ENCODE results near the gene CFAP74. TPM values are rescaled to one million over a fixed set of nuclear protein-coding genes. Genes with fewer than 3 reads are reported as not detected.

The CFAP74 gene
- total RNA-seq, 2 experiments from 2014 or later: 0.31 to 0.46 TPM

DNA sequence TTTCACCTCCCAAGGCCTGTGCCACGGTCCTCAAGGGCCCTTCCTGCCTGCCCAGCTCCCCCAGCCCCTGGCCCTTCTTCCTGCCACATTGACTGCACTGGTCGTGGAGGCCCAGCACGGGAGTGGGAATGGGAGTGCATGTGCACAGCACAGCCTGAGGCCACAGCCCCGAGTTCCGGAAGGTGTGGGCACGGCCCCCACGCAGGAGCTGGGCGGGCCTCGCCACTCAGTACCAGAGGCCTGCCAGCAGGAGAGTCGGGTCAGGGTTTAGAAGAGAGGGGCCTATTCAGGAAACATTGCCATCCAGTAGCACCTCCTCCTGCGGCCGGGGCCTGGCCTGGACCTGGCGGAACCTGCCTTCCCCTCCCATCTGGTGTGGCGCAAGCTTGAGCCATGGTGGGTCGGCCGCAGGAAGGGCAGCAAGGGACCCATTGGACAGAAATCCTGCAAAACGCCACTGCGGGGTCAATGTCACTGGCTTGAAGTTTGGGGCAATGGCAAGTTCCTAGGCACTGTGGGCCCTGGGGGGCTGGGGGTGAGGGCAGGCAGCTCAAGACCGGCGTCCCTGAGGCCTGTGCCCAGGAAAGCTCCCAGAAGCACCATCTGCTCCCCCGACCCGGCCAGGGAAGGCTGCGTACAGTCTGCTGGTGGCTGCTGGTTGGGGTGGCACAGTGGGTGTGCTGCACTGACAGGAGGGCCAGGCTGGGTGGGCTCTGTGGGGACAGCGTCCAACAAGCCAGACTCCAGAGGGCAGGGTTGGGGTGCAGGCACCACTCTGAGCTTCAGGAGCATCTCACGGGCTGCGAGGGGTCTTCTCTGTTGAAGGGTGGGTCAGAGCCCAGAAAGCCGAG, 82.8 kb downstream of the CFAP74 start:
- DNase-seq: no peak
- Mint-ChIP-seq H3K27me3 (no peaks in the 10 kb centered on the region), H3K36me3 (no peaks in the 10 kb centered on the region), H3K4me1 (peaks cover 3% of the 10 kb centered on the region), H3K4me3 (no peak overlapping the region), H3K27ac (no peak overlapping the region), H3K9me3 (no peaks in the 10 kb centered on the region)

DNA sequence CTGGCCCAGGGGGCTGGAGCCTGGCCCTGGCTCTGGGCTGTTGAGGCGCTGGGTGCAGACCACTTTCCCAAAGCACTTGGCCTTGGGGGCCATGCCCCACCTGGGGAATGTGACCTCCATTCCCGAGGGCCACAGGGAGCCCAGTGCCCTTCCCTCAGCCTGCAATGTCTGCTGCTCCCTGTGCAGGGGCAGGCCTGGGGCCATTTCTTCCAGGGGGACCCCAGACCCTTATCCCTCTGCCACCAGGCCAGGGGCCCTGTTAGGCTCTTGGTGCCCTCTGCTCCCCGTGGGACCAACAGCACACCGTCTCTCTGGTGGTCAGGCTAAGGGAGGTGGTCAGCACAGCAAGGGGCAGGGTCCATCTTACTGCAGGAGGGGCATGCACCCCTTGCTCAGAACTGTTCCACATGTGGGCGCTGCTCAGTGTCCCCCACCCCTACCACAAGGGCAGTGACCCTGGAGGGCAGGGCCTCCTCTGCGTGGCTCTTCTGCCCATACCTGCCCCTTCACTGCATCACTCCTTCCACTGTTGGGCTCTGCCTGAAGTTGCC, 83.5 kb downstream of the CFAP74 start:
- Mint-ChIP-seq H3K4me3 (no peak overlapping the region), H3K27ac (no peak overlapping the region), H3K9me3 (no peaks in the 10 kb centered on the region), H3K4me1 (peaks cover 3% of the 10 kb centered on the region), H3K36me3 (no peaks in the 10 kb centered on the region), H3K27me3 (no peaks in the 10 kb centered on the region)
- no peak for DNase-seq

DNA sequence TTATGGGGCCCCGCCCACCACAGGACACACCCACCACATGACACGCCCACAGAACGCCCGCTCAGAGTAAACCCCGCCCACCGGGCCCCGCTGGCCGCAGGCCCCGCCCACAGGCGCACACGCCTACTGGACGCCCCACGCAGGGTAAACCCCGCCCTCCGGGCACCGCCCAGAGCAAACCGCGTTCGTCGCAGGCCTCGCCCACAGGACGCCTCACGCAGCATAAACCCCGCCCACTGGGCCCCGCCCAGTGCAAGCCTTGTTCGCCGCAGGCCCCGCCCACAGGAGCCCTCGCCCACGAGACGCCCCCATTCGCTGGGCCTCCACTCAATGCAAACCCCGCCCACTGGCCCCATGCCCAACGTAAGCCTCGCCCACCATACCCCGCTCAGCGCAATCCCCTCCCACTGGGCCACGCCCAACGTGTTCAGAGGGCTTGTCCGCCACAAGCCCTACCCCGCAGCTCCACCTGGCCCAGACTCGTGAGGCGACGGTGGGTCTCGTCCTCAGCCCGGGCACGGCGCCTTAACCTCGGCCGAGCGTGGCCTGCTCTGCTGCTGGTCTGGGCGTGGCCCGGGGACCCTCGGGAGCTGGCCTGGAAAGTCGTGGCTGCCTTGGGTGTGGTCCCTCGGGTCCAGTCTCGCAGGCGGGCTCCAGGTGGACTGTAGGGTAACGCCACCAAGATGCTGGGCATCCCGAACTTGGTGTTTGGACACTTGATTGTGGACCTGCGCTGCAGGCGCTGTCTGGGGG, 84.1 kb downstream of the CFAP74 start:
- Mint-ChIP-seq H3K27me3 (no peaks in the 10 kb centered on the region), H3K27ac (no peak overlapping the region), H3K9me3 (no peaks in the 10 kb centered on the region), H3K4me1 (peaks cover 3% of the 10 kb centered on the region), H3K36me3 (no peaks in the 10 kb centered on the region), H3K4me3 (peak overlapping the region; percentile 55)
- DNase-seq: peak; percentile 99

DNA sequence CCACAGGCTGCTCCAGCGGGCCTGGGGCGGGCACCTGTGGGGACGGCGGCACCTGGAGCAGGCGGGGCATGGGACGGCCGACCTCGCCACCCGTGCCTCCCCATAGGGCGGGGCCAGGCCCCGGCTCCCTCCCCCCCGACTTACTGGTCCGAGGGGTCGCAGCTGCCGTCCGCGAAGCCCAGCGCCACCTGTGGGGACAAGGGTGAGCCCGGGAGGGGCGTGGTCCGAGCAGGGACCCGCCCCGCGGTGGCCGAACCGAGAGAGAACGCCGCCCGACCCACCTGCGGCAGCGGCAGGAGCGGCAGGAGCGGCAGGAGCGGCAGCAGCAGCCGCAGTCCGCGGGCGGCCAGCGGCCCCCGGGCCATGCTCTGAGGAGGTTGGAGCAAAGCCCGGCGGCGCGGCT, 84.7 kb downstream of the CFAP74 start, which contains the start of gene TMEM52:
TMEM52 (minus strand) TSS at position 379 of the 403 bp plus-strand sequence; CDS start at position 365, 14 bp downstream.
- Mint-ChIP-seq H3K9me3 (no peaks in the 10 kb centered on the region), H3K27me3 (no peaks in the 10 kb centered on the region), H3K4me3 (peak within 1 kb of the TSS; percentile 55), H3K4me1 (peaks cover 3% of the 10 kb centered on the region), H3K27ac (no peak within 1 kb of the TSS), H3K36me3 (no peaks in the 10 kb centered on the region)
- no peak for DNase-seq

DNA sequence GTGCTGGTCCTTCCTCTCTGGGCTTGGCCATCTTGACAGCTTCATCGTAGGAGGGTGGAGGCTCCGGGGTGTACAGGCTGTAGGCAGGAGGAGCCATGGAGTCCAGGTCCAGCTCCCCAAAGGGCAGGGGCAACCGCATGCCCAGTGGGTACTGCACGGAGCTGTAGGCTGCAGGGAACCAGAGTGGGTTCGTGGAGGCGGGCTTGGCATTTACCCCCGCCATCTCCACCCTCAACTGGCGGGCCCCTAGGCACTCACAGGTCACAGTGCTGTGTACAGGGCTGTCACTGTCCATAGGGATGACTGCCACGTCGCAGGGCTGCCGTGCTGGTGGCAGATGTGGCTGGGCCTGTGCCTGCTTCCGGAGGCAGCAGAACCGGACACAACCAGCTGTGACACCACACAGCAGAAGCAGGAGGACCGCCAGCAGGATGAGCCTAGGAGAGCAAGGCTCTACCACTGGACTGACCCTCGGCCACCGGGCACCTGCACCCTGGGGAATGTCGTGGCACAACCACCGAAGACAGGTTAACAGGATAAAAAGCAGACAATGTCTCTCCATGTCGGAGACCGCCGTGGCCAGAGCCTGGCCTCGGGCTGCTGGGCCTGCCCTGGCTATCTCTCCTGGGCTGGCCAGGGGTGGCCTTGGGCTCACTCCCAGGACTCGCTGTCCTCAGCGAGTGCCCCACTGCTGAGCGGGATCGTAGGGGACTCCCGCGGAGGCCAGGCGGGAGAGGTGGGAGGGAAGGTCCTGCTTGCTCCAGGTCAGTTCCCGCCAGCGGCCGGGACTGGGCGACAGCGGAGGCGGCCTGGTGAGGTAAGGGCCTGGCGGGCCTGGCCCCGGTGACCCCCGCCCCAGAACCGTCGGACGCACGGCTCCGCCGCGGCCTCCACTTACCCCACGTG, 85.3 kb downstream of the CFAP74 start:
- no peaks in the 10 kb centered on the region for H3K27me3 Mint-ChIP-seq
- no peaks in the 10 kb centered on the region for H3K9me3 Mint-ChIP-seq
- H3K4me1 Mint-ChIP-seq: peaks cover 3% of the 10 kb centered on the region
- no peaks in the 10 kb centered on the region for H3K36me3 Mint-ChIP-seq
- peak overlapping the region; percentile 32 for H3K4me3 Mint-ChIP-seq
- no peak for DNase-seq
- H3K27ac Mint-ChIP-seq: no peak overlapping the region

- Mint-ChIP-seq H3K27me3 (no peaks in the 10 kb centered on the region), H3K4me3 (no peak overlapping the region), H3K27ac (no peak overlapping the region), H3K4me1 (peaks cover 3% of the 10 kb centered on the region), H3K36me3 (no peaks in the 10 kb centered on the region), H3K9me3 (no peaks in the 10 kb centered on the region)
- DNase-seq: no peak
These were observed 86.1 kb downstream of the CFAP74 start for GRCh38 chr1:1917304-1917976.

DNA sequence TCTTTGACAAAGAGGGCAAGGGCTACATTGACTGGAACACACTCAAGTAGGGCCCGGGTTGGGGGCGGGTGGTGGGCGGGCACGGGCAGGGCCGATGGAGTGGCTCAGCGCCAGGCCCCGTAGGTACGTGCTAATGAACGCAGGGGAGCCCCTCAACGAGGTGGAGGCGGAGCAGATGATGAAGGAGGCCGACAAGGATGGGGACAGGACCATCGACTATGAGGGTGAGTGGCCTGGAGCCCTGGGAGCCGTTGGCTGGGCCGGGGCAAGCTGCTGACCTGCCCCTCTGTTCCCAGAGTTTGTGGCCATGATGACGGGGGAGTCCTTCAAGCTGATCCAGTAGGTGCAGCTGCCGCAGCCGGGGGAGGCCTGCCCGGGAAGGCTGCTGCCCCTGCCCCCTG, 86.7 kb downstream of the CFAP74 start:
- DNase-seq: no peak
- H3K27me3 Mint-ChIP-seq: no peaks in the 10 kb centered on the region
- no peaks in the 10 kb centered on the region for H3K9me3 Mint-ChIP-seq
- H3K36me3 Mint-ChIP-seq: no peaks in the 10 kb centered on the region
- no peak overlapping the region for H3K27ac Mint-ChIP-seq
- H3K4me3 Mint-ChIP-seq: no peak overlapping the region
- peaks cover 3% of the 10 kb centered on the region for H3K4me1 Mint-ChIP-seq

- Mint-ChIP-seq H3K27me3 (no peaks in the 10 kb centered on the region), H3K36me3 (no peaks in the 10 kb centered on the region), H3K4me3 (peak overlapping the region; percentile 45), H3K9me3 (no peaks in the 10 kb centered on the region), H3K4me1 (peaks cover 3% of the 10 kb centered on the region), H3K27ac (no peak overlapping the region)
- DNase-seq: no peak
These were observed 87.4 kb downstream of the CFAP74 start for GRCh38 chr1:1915911-1916840.

DNA sequence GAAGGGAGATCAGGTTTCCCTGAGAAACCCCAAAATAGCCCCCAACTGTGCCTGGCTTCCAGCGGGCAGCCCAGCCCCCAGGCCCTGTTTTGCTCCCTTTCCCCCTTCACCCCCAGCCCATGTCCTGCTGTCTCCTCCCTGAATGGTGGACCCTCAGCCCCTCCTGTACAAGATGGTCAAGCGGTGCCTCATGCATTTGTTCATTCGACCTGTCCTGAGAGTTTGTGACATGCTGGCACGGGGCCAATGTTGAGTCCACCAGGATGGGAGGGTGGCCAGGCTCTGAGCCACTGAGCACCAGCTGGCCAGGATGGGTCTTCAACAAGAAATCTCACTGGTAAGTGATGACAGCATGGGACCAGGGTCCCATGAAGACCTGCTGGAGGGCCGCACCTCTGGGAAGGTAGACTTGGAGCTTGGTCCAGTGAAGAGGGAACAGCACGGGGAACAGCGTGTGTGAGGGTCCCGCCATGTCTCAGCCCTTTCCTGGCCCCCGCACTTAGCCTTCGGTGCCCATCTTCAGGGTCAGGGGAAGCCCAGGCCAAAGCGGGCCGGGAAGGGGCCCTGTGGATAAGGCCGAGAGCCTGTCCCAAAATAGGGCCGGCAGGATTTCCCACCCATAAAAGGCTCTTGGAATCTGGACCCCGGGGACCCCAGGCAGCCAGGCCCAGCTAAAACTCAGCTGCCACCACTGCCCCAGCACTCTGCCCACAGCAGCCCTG, 88.5 kb downstream of the CFAP74 start, which contains the start of gene CALML6:
CALML6 (plus strand) TSS at position 290 of the 722 bp plus-strand sequence; CDS start at position 311, 21 bp downstream.
- no peak within 1 kb of the TSS for H3K27ac Mint-ChIP-seq
- no peak within 1 kb of the TSS for H3K4me3 Mint-ChIP-seq
- no peak for DNase-seq
- no peaks in the 10 kb centered on the region for H3K27me3 Mint-ChIP-seq
- peaks cover 7% of the 10 kb centered on the region for H3K4me1 Mint-ChIP-seq
- no peaks in the 10 kb centered on the region for H3K9me3 Mint-ChIP-seq
- H3K36me3 Mint-ChIP-seq: no peaks in the 10 kb centered on the region

GRCh38 chr1:1914101-1914970, 89.2 kb downstream of the CFAP74 start:
- H3K4me3 Mint-ChIP-seq: no peak overlapping the region
- H3K27me3 Mint-ChIP-seq: no peaks in the 10 kb centered on the region
- H3K4me1 Mint-ChIP-seq: peaks cover 6% of the 10 kb centered on the region
- H3K9me3 Mint-ChIP-seq: no peaks in the 10 kb centered on the region
- H3K36me3 Mint-ChIP-seq: no peaks in the 10 kb centered on the region
- H3K27ac Mint-ChIP-seq: no peak overlapping the region
- no peak for DNase-seq

GRCh38 chr1:1911350-1912041, 92.1 kb downstream of the CFAP74 start:
- no peaks in the 10 kb centered on the region for H3K27me3 Mint-ChIP-seq

More at GRCh38 chr1:1911350-1912041, 92.1 kb downstream of the CFAP74 start:
- Mint-ChIP-seq H3K27ac (no peak overlapping the region), H3K4me1 (peaks cover 9% of the 10 kb centered on the region), H3K9me3 (no peaks in the 10 kb centered on the region), H3K36me3 (no peaks in the 10 kb centered on the region), H3K4me3 (no peak overlapping the region)
- DNase-seq: no peak
